ENCODE data around the gene GRIN1.

DNA sequence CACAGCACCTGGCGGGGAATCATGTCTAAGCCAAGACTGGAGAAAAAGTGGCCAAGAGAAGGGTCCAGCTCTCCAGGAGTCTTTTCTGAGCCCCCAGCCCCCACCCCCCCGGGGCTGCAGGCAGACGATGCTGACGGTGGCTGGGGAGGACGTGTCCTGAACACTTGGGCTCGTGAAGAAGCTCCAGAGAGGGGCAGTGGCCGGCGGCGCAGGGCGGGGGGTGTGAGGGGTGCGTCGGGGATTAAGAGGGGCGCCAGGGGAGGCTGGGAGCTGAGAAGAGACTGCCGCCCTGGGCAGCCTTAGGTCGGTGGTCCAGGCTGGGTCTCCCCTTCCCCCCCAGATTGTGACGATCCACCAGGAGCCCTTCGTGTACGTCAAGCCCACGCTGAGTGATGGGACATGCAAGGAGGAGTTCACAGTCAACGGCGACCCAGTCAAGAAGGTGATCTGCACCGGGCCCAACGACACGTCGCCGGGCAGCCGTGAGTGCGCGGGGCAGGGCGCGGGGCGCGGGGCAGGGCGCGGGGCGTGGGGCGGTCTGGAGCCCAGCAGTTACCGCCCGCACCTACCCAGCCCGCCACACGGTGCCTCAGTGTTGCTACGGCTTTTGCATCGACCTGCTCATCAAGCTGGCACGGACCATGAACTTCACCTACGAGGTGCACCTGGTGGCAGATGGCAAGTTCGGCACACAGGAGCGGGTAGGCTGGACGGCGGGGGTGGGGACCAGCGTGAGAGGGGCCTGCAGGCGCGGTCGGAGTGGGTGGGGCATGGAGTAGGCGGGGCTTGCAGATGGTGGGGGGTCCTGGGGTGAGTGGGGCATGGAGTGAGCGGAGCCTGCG is 22.0 kb downstream of the GRIN1 start:
- TF ChIP-seq, protein P1, sequence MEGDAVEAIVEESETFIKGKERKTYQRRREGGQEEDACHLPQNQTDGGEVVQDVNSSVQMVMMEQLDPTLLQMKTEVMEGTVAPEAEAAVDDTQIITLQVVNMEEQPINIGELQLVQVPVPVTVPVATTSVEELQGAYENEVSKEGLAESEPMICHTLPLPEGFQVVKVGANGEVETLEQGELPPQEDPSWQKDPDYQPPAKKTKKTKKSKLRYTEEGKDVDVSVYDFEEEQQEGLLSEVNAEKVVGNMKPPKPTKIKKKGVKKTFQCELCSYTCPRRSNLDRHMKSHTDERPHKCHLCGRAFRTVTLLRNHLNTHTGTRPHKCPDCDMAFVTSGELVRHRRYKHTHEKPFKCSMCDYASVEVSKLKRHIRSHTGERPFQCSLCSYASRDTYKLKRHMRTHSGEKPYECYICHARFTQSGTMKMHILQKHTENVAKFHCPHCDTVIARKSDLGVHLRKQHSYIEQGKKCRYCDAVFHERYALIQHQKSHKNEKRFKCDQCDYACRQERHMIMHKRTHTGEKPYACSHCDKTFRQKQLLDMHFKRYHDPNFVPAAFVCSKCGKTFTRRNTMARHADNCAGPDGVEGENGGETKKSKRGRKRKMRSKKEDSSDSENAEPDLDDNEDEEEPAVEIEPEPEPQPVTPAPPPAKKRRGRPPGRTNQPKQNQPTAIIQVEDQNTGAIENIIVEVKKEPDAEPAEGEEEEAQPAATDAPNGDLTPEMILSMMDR (IDR thresholded peaks at IDR 0.05; ENCODE audit: low read length), result no peak
- no peak for TF ChIP-seq EZH2 (IDR thresholded peaks at IDR 0.05; ENCODE audit: borderline replicate concordance, low read length)

All from OCI-LY1 (cell line).